ENCODE results near the gene TRIM7.
"Not testable (repeated sequence)": the region's sequence is repeated elsewhere in the genome, so short reads cannot be mapped to it uniquely, and the experiment has no call there.

TRIM7 gene

GRCh38 chr5:181217803-181218062, 12.7 kb upstream of the TRIM7 start:
- no peak for TF ChIP-seq ZFX (IDR thresholded peaks at IDR 0.05; ENCODE audit: borderline replicate concordance)
- TF ChIP-seq CTCF (IDR thresholded peaks at IDR 0.05), result no peak
- peak overlapping the region; percentile 87 for H3K27ac ChIP-seq

GRCh38 chr5:181217111-181217802, 12.3 kb upstream of the TRIM7 start:
- peak overlapping the region; percentile 87 for H3K27ac ChIP-seq
- TF ChIP-seq ZFX (IDR thresholded peaks at IDR 0.05; ENCODE audit: borderline replicate concordance) (no peak), CTCF (IDR thresholded peaks at IDR 0.05) (peak; percentile 31)

DNA sequence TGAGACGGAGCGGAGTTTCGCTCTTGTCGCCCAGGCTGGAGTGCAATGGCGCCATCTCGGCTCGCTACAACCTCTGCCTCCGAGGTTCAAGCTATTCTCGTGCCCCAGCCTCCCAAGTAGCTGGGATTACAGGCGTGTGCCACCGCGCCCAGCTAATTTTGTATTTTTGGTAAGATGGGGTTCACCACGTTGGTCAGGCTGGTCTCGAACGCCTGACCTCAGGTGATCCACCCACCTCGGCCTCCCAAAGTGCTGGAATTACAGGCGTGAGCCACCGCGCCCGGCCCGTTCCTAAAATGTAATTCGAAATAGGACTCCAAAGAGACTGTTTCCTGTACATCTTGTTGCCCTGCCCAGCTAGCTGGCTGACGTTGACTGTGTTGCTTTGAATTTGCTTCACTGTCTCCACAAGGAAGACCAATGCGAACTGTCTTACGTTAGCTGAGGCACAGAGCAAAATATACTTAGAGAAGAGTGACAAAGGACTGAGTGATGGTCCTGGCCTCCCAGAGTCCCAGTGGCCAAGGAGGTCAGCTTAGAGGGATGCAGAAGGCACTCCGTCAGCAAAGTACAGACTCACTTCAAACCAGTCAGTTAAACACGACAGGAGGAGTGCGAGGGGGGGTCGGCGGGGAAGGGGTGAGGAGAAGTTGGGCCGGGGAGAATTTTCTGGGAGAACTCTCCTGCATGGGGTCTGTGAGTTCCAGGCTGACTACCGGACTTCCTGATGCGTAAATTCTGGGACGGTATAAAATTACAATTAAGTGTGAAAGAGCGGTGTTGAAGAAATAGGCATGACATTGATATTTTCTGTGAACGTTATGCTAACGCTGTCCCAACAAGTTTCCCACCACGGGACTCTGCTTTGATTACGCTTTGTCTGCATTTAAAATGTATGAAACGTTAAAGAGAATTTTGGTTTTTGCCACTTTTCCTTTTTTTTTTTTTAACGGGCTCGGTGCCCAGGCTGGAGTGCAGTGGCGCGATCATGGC, 11.3 kb upstream of the TRIM7 start:
- TF ChIP-seq ZFX (IDR thresholded peaks at IDR 0.05; ENCODE audit: borderline replicate concordance) (no peak), CTCF (IDR thresholded peaks at IDR 0.05) (no peak)
- peak overlapping the region; percentile 87 for H3K27ac ChIP-seq

GRCh38 chr5:181214249-181214648, 9.3 kb upstream of the TRIM7 start:
- H3K27ac ChIP-seq, result not testable (repeated sequence)

GRCh38 chr5:181212934-181213333, 7.9 kb upstream of the TRIM7 start:
- H3K27ac ChIP-seq, result no peak overlapping the region
- TF ChIP-seq CTCF (IDR thresholded peaks at IDR 0.05), result no peak

DNA sequence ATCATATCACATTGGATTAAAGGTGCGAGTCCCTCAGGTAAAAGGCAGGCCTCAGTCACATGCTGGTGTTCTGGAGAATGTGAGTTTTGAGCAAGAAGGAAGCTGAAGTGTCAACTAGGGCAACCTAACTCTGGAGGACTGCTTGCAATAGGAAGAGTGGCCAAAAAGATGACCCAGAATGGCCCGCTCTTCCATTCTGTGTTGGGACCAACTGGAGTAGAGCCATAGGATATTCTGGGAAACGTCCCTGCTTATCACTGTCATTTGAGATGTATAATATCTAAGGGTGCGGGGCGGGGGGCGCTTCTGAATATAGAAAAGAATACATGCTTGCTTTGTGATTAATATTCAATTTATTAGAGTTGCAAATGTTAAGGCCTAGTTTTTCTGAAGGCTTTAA, 7.1 kb upstream of the TRIM7 start:
- H3K27ac ChIP-seq, result no peak overlapping the region
- no peak for TF ChIP-seq ZFX (IDR thresholded peaks at IDR 0.05; ENCODE audit: borderline replicate concordance)

DNA sequence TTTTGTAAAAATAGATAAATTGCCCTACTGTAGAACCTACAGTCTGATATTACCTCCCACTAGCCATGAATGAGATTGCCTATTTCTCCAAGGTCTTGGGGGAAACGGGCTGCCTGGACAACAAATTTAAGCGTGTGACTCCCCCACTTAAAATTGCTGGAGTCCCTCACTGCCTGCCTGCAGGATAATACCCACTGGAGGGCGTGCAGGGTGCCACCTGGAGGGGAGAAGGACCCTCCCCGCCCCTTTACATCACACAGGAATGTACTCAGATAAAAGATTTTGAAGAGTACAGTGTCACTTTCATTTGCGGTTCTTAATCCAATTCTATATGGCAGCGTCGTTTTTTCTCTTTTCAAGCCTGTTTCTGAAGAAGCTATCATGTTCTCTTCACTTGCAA, 6.2 kb upstream of the TRIM7 start:
- TF ChIP-seq CTCF (IDR thresholded peaks at IDR 0.05) (no peak), ZFX (IDR thresholded peaks at IDR 0.05; ENCODE audit: borderline replicate concordance) (no peak)
- H3K27ac ChIP-seq, result no peak overlapping the region

DNA sequence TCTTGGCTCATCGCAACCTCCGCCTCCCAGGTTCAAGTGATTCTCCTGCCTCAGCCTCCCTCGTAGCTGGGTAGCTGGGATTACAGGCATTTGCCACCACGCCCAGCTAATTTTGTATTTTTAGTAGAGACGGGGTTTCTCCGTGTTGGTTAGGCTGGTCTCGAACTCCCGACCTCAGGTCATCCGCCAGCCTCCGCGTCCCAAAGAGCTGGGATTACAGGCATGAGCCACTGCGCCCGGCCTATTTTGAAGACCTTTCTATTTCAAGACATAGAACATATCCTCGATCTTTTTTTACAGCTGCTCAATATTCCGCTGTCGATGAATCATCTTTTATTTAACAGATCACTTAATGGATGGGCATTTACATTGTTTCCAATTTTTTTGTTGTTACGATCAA, 5.7 kb upstream of the TRIM7 start:
- H3K27ac ChIP-seq, result not testable (repeated sequence)

DNA sequence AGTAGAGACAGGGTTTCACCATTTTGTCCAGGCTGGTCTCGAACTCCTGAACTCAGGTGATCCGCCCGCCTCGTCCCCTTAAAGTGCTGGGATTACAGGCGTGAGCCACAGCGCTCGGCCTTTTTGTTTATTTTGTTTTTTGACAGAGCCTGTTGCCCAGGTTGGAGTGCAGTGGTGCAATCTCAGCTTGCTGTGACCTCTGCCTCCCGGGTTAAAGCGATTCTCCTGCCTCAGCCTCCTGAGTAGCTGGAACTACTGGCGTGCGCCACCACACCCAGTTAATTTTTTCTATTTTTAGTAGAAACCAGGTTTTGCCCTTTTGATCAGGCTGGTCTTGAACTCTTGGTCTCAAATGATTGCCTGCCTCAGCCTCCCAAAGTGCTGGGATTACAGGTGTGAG, 5.2 kb upstream of the TRIM7 start:
- not testable (repeated sequence) for H3K27ac ChIP-seq

DNA sequence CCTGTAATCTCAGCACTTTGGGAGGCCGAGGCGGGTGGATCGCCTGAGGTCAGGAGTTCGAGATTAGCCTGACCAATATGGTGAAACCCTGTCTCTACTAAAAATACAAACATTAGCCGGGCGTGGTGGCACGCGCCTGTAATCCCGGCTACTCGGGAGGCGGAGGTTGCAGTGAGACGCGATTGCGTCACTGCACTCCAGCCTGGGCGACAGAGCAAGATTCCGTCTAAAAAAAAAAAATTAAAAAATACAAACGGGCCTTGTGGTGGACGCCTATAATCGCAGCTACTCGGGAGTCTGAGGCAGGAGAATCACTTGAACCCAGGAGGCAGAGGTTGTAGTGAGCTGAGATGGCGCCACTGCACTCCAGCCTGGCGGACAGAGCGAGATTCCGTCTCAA, 4.0 kb upstream of the TRIM7 start:
- H3K27ac ChIP-seq, result not testable (repeated sequence)
